GM19193 (cell line): Measurements from ENCODE around the gene PROS1.

Experiments
- POLR2A ChIP-seq: IDR thresholded peaks from 4 replicates; pipeline ENCODE4 v1.6.1; 2011; ENCODE audit not compliant: insufficient read depth, insufficient read length; ENCODE audit errors: extremely low read depth

PROS1 gene

GRCh38 chr3:93973131-93974126 is at the start of gene PROS1:
TSS of gene PROS1 (minus strand) at chr3:93973896. CDS start at chr3:93973749, 147 bp downstream.
- no peak for TF ChIP-seq POLR2A

DNA sequence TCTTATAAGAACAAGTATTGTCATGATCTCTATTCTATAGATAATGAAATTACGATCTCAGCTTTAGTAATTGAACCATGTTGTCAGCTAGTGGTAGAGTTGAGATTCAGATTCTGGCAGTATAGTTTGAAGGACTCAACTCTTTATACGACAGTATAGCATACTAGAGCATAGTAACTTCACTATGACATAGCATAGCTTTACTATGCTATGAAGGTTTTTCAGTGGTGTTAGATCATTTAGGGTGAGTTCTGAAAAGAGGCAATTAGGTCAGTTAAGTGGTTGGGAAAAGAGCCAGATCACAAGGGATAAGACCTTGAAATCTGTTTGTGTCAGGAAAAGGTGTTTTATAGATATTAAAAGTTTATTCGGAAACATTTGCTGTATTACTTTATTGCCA is 46.6 kb upstream of the PROS1 start:
- TF ChIP-seq POLR2A, result no peak

GRCh38 chr3:94019659-94020058 is 46.0 kb upstream of the PROS1 start:
- TF ChIP-seq POLR2A, result no peak

DNA sequence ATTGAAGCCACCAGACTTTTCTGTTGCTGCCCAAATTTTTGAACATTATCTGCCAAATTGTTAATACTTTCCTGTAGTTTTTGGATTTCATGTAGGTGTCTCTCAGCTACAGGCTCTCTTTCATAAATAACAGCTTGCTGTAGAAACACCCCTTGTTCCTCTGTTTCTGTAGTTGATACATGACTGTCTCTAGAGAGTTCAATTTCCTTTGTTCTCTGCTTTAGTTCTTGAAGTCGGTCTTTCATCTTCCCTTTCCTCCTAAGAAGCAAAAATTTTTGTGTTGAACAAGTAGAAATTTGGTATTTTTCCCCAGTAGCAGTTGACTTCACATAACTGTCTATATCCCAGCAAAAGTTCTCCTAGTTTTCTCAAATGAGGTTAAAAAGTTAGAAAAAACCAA is 41.3 kb upstream of the PROS1 start:
- no peak for TF ChIP-seq POLR2A

- no peak for TF ChIP-seq POLR2A
Measured at GRCh38 chr3:94012185-94012584, 38.5 kb upstream of the PROS1 start.

- no peak for TF ChIP-seq POLR2A
Measured at GRCh38 chr3:94011233-94011711, 37.6 kb upstream of the PROS1 start.

DNA sequence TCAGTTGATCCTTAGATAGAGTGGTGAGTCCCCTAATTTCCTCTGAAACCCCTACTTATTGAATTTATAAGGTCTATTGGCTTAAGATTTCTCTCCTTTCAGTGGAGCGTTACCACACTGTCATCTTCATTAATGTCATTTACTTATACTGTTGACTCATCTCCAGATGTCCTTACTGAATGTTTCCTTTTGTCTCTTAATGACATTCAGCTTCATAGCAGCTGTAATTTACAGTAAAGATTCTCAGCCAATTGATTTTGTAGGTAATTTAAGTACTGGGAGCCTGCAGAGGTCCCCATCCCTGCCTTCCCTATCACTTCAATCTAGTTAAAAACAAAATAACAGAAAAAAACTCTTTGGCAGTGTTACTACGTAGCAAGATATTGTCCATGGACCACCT is 35.9 kb upstream of the PROS1 start:
- no peak for TF ChIP-seq POLR2A

- TF ChIP-seq POLR2A, result no peak
Measured at GRCh38 chr3:94008253-94008652, 34.6 kb upstream of the PROS1 start.

DNA sequence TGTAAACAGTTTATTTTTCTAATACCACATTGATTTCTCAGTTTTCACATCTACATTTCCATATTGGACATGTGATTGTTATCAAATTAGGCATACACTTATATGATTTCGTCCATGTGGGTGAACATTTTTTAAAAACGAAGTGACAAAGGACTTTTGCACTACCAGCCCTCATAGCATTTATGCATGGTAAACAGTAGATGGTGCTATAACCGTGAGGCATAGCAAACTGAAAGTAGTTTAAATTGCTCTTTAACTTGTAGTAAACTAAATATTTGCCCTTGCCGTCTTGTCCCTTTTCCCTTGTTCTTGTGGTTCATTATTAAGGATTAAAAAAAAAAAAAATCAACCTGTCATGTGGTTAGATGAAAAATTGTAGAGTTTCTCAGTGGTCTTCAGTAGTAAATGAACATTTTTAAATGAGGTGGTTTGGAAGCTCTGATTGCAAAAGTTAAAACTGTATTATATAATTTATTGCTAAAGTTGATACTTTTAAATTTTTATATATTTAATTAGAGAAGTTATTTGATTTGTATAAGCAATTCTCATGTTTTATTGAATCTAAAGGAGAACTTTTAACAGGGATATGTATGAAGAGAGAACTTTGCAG is 30.7 kb upstream of the PROS1 start:
- no peak for TF ChIP-seq POLR2A

DNA sequence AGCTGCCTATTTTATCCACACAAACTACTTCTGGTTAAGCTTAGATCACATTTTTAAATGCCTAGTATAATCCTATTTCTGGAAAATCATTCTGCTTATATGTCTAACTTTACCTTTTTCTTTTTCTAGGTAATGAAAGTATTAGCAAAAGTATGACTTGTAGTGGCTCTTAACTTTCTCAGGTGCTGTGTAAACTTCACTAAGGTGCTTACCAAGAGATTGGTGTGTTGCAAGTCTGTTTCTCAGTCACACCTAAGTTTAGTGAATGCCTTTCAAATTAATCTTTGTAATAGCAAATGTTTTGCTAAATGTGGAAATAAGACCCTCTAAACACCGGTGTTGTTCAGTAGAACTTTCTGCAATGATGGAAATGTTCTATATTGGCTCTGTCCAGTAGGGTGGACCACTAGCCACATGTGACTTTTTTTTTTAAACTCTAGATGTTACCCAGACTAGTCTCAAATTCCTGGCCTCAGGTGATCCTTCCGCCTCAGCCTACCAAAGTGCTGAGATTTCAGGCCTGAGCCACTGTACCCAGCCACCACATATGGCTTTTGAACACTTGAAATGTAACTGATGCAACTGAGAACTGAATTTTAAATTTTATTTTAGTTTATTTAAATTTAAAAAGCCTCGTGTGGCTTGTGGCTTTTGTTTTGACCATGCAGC is 28.3 kb upstream of the PROS1 start:
- TF ChIP-seq POLR2A, result no peak

- no peak for TF ChIP-seq POLR2A
Measured at GRCh38 chr3:94001191-94001590, 27.5 kb upstream of the PROS1 start.

DNA sequence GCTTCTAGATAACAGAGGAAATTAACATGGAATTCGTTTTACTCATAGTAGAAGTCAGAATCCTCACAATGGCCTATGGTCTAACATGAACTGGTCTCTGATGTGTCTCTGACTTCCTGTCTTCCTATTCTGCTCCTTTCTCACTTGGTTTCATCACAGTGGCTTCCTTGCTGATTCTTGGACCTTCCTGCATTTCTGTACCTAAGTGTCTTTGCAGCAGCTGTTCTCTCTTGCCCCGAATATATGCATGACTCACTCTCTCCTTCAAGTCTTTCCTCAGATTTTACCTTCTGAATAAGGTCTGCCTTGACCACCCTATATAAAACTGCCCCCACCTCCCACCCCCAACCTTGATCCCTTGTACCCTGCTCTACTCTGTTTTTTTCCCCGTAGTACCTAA is 20.4 kb upstream of the PROS1 start:
- no peak for TF ChIP-seq POLR2A

GRCh38 chr3:93992207-93992606 is 18.5 kb upstream of the PROS1 start:
- TF ChIP-seq POLR2A, result no peak

GRCh38 chr3:93991631-93992030 is 17.9 kb upstream of the PROS1 start:
- no peak for TF ChIP-seq POLR2A

GRCh38 chr3:93989241-93989640 is 15.5 kb upstream of the PROS1 start:
- TF ChIP-seq POLR2A, result no peak
